ENCODE results near the gene PANX1. TPM values are rescaled to one million over a fixed set of nuclear protein-coding genes. Genes with fewer than 3 reads are reported as not detected.

PANX1 gene
- polyA plus RNA-seq, 1 donor (not counting 4 experiments of a cell fraction or from before 2014, with no cell fraction given) = 58.5 TPM

DNA sequence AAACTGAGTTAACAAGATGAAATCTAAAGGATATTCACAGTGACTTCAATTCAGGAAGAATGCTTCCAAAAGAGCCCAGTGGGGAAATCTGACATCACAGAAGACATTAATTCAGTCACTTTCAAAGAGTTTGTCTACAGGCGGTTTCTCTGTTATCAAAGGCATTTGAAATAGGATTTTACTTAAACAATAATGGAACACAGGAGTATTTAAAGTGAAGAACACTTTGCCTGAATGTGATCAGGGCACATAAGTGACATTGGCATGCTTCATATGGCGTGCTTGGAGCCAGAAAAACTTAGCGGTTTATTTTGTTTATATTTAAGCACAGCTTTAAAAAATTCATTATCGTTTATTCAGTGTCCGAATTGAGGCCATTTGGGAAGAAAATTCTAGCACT, 52.9 kb downstream of the PANX1 start:
- dilution Hi-C loops (cut with MboI; ENCODE audit: extremely low pct_ligation_motif_present, low sequenced_read_pairs) = no loop called here

DNA sequence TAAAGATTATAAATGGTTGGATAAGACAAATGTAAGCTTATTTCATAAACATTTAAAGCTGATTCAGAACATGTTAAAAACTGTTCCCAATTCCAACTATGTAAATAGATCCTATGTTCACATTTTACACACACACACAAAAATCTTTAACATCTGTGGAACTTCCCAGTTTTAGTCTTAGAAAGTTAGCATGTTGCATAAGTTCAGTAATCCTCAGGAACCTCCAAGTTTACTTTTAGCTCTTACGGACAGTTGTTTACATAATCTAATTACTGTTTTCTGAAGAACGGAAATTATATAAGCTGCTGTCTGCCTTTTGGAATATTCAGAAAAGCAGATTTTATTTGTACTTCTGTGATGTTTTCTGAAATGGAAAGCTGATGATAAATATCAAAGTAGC, 53.3 kb downstream of the PANX1 start:
- Histone ChIP-seq H3K36me3 (ENCODE audit: control insufficient read depth in 2 of 2, extremely low read depth in 1 of 2, insufficient read depth in 2 of 2, low read length in 2 of 2) (peaks cover 24 to 25% of the 10 kb centered on the region in 2 experiments), H2AFZ (ENCODE audit: control insufficient read depth, low read length) (no peak overlapping the region), H3K27ac (ENCODE audit: control insufficient read depth, insufficient read depth, low read length) (no peak overlapping the region), H3K9ac (ENCODE audit: control insufficient read depth, extremely low read depth, insufficient read depth, low read length) (no peak overlapping the region), H3K27me3 (ENCODE audit: control insufficient read depth, extremely low read depth, insufficient read depth, low read length) (no peaks in the 10 kb centered on the region), H3K79me2 (ENCODE audit: control insufficient read depth, insufficient read depth, low read length) (peaks cover 8% of the 10 kb centered on the region), H3K4me3 (ENCODE audit: control insufficient read depth in 2 of 3, extremely low read depth in 1 of 3, insufficient read depth in 2 of 3, low read depth in 1 of 3, low read length in 3 of 3) (no peak overlapping the region), H3K9me1 (ENCODE audit: control insufficient read depth, extremely low read depth, insufficient read depth, low read length) (no peaks in the 10 kb centered on the region), H3K4me1 (ENCODE audit: control insufficient read depth, extremely low read depth, insufficient read depth, low read length) (no peaks in the 10 kb centered on the region), H4K20me1 (ENCODE audit: control insufficient read depth, extremely low read depth, insufficient read depth, low read length) (no peaks in the 10 kb centered on the region), H3K9me3 (ENCODE audit: control insufficient read depth, low read depth, low read length) (no peaks in the 10 kb centered on the region), H3K4me2 (ENCODE audit: control insufficient read depth, extremely low read depth, insufficient read depth, low read depth, low read length) (no peak overlapping the region)
- no peak for TF ChIP-seq EZH2 (IDR thresholded peaks at IDR 0.05; ENCODE audit: low read length)
- TF ChIP-seq, protein P1, sequence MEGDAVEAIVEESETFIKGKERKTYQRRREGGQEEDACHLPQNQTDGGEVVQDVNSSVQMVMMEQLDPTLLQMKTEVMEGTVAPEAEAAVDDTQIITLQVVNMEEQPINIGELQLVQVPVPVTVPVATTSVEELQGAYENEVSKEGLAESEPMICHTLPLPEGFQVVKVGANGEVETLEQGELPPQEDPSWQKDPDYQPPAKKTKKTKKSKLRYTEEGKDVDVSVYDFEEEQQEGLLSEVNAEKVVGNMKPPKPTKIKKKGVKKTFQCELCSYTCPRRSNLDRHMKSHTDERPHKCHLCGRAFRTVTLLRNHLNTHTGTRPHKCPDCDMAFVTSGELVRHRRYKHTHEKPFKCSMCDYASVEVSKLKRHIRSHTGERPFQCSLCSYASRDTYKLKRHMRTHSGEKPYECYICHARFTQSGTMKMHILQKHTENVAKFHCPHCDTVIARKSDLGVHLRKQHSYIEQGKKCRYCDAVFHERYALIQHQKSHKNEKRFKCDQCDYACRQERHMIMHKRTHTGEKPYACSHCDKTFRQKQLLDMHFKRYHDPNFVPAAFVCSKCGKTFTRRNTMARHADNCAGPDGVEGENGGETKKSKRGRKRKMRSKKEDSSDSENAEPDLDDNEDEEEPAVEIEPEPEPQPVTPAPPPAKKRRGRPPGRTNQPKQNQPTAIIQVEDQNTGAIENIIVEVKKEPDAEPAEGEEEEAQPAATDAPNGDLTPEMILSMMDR (optimal IDR thresholded peaks at IDR 0.05 in 1 of 3, IDR thresholded peaks at IDR 0.05 in 1 of 3, conservative IDR thresholded peaks at IDR 0.05 in 1 of 3; ENCODE audit: extremely low read depth in 1 of 3, insufficient read depth in 2 of 3, low read length in 3 of 3) = no peak
- DNase-seq (ENCODE audit: low read depth, low spot score) (no peak), FAIRE-seq (no peak)
- dilution Hi-C loops (cut with MboI; ENCODE audit: extremely low pct_ligation_motif_present, low sequenced_read_pairs) = no loop called here

More for the DNA sequence above, 52.9 kb downstream of the PANX1 start:
- Histone ChIP-seq H3K27me3 (ENCODE audit: control insufficient read depth, extremely low read depth, insufficient read depth, low read length) (no peaks in the 10 kb centered on the region), H3K9me3 (ENCODE audit: control insufficient read depth, low read depth, low read length) (no peaks in the 10 kb centered on the region), H3K36me3 (ENCODE audit: control insufficient read depth in 2 of 2, extremely low read depth in 1 of 2, insufficient read depth in 2 of 2, low read length in 2 of 2) (peaks cover 24 to 28% of the 10 kb centered on the region in 2 experiments), H3K9me1 (ENCODE audit: control insufficient read depth, extremely low read depth, insufficient read depth, low read length) (no peaks in the 10 kb centered on the region), H3K4me3 (ENCODE audit: control insufficient read depth in 2 of 3, extremely low read depth in 1 of 3, insufficient read depth in 2 of 3, low read depth in 1 of 3, low read length in 3 of 3) (no peak overlapping the region), H2AFZ (ENCODE audit: control insufficient read depth, low read length) (no peak overlapping the region), H3K79me2 (ENCODE audit: control insufficient read depth, insufficient read depth, low read length) (peaks cover 11% of the 10 kb centered on the region), H3K4me2 (ENCODE audit: control insufficient read depth, extremely low read depth, insufficient read depth, low read depth, low read length) (no peak overlapping the region), H3K4me1 (ENCODE audit: control insufficient read depth, extremely low read depth, insufficient read depth, low read length) (no peaks in the 10 kb centered on the region), H3K9ac (ENCODE audit: control insufficient read depth, extremely low read depth, insufficient read depth, low read length) (no peak overlapping the region), H3K27ac (ENCODE audit: control insufficient read depth, insufficient read depth, low read length) (no peak overlapping the region), H4K20me1 (ENCODE audit: control insufficient read depth, extremely low read depth, insufficient read depth, low read length) (no peaks in the 10 kb centered on the region)
- no peak for TF ChIP-seq EZH2 (IDR thresholded peaks at IDR 0.05; ENCODE audit: low read length)
- TF ChIP-seq, protein P1 (optimal IDR thresholded peaks at IDR 0.05 in 1 of 3, IDR thresholded peaks at IDR 0.05 in 1 of 3, conservative IDR thresholded peaks at IDR 0.05 in 1 of 3; ENCODE audit: extremely low read depth in 1 of 3, insufficient read depth in 2 of 3, low read length in 3 of 3) = no peak
- FAIRE-seq (no peak), DNase-seq (ENCODE audit: low read depth, low spot score) (no peak)

All from keratinocyte (primary cell).